Type B pancreatic cell (in vitro differentiated cells): ENCODE results near the gene CDC123. TPM values are rescaled to one million over a fixed set of nuclear protein-coding genes. Genes with fewer than 3 reads are reported as not detected.
"Not testable (repeated sequence)": the region's sequence is repeated elsewhere in the genome, so short reads cannot be mapped to it uniquely, and the experiment has no call there.

Experiments
- DNase-seq: peaks from one replicate; pipeline ENCODE4 v3.0.0; 2021; ENCODE audit warnings: mixed read lengths; ENCODE audit not compliant: unreplicated experiment; ENCODE audit errors: extremely low spot score
- H3K27ac Mint-ChIP-seq: 2 replicates; pipeline ENCODE4 v1.8.0; 2021; ENCODE audit warnings: mild to moderate bottlenecking, mixed read lengths
- H3K27me3 Mint-ChIP-seq: 2 replicates; pipeline ENCODE4 v1.8.0; 2021; ENCODE audit warnings: mixed read lengths
- H3K36me3 Mint-ChIP-seq: 2 replicates; pipeline ENCODE4 v1.8.0; 2021; ENCODE audit warnings: mixed read lengths
- H3K4me1 Mint-ChIP-seq: one replicate; pipeline ENCODE4 v1.8.0; 2021; ENCODE audit warnings: mixed read lengths; ENCODE audit not compliant: unreplicated experiment
- H3K4me3 Mint-ChIP-seq: 2 replicates; pipeline ENCODE4 v1.8.0; 2021; ENCODE audit warnings: mild to moderate bottlenecking, mixed read lengths
- H3K9me3 Mint-ChIP-seq: 2 replicates; pipeline ENCODE4 v1.8.0; 2021; ENCODE audit warnings: mixed read lengths
- CTCF ChIP-seq: fragments of 200-600 bp; sonication (generic); conservative IDR thresholded peaks from 2 replicates; pipeline ENCODE4 v1.5.0; 2021; ENCODE audit warnings: antibody characterized with exemption, mild to moderate bottlenecking
- total RNA-seq: library from RNA; stranded (reverse); gene quantifications from 2 replicates; pipeline ENCODE4 v1.2.1, GENCODE V29; 2021; ENCODE audit warnings: low replicate concordance

The CDC123 gene
- total RNA-seq, 1 donor from 2014 or later = 81.5 TPM

- no peak for TF ChIP-seq CTCF
- no peak overlapping the region for H3K4me3 Mint-ChIP-seq
Observed at GRCh38 chr10:12225444-12225843, 29.5 kb downstream of the CDC123 start.

GRCh38 chr10:12226438-12226837, 30.4 kb downstream of the CDC123 start:
- not testable (repeated sequence) for H3K27ac Mint-ChIP-seq, H3K4me3 Mint-ChIP-seq, DNase-seq, H3K27me3 Mint-ChIP-seq, H3K4me1 Mint-ChIP-seq, H3K9me3 Mint-ChIP-seq
- H3K36me3 Mint-ChIP-seq = peaks cover 37% of the 10 kb centered on the region

More at GRCh38 chr10:12225444-12225843, 29.5 kb downstream of the CDC123 start:
- H3K36me3 Mint-ChIP-seq = peaks cover 35% of the 10 kb centered on the region
- H3K27ac Mint-ChIP-seq = no peak overlapping the region
- H3K27me3 Mint-ChIP-seq = no peaks in the 10 kb centered on the region
- DNase-seq = no peak
- H3K9me3 Mint-ChIP-seq = no peaks in the 10 kb centered on the region
- no peaks in the 10 kb centered on the region for H3K4me1 Mint-ChIP-seq

- no peaks in the 10 kb centered on the region for H3K27me3 Mint-ChIP-seq
- no peak for DNase-seq
Observed at GRCh38 chr10:12228851-12229250, 32.9 kb downstream of the CDC123 start.

GRCh38 chr10:12234687-12235086, 38.7 kb downstream of the CDC123 start:
- H3K36me3 Mint-ChIP-seq = peaks cover 37% of the 10 kb centered on the region
- not testable (repeated sequence) for H3K9me3 Mint-ChIP-seq, H3K27me3 Mint-ChIP-seq, H3K27ac Mint-ChIP-seq, H3K4me1 Mint-ChIP-seq, H3K4me3 Mint-ChIP-seq, DNase-seq

More at GRCh38 chr10:12228851-12229250, 32.9 kb downstream of the CDC123 start:
- H3K4me1 Mint-ChIP-seq = no peaks in the 10 kb centered on the region
- no peak for TF ChIP-seq CTCF
- H3K27ac Mint-ChIP-seq = no peak overlapping the region
- peaks cover 37% of the 10 kb centered on the region for H3K36me3 Mint-ChIP-seq
- no peak overlapping the region for H3K4me3 Mint-ChIP-seq
- H3K9me3 Mint-ChIP-seq = no peaks in the 10 kb centered on the region

GRCh38 chr10:12235116-12235694, 39.2 kb downstream of the CDC123 start:
- Mint-ChIP-seq H3K27ac (no peak overlapping the region), H3K4me1 (no peaks in the 10 kb centered on the region), H3K4me3 (no peak overlapping the region), H3K27me3 (no peaks in the 10 kb centered on the region), H3K36me3 (peaks cover 37% of the 10 kb centered on the region), H3K9me3 (no peaks in the 10 kb centered on the region)
- DNase-seq = no peak
- no peak for TF ChIP-seq CTCF

- Mint-ChIP-seq H3K4me3 (no peak overlapping the region), H3K9me3 (no peaks in the 10 kb centered on the region), H3K27me3 (no peaks in the 10 kb centered on the region), H3K27ac (no peak overlapping the region), H3K4me1 (no peaks in the 10 kb centered on the region), H3K36me3 (peaks cover 34% of the 10 kb centered on the region)
- TF ChIP-seq CTCF = no peak
- no peak for DNase-seq
Observed at GRCh38 chr10:12235796-12236195, 39.8 kb downstream of the CDC123 start.
